Activated CD4-positive, alpha-beta T cell treated with anti-CD3 and anti-CD28 coated beads for 24 hours (primary cell): Measurements from ENCODE around the gene ATG4B.
A peak's percentile ranks its signal among the peaks of the same experiment; 100 is the strongest.

Source experiments
- DNase-seq, 2 donors: peaks; one replicate each; pipeline ENCODE4 v3.0.0-alpha.2; 2020; ENCODE audit warnings: low read depth in 2 of 2

The ATG4B gene

DNA sequence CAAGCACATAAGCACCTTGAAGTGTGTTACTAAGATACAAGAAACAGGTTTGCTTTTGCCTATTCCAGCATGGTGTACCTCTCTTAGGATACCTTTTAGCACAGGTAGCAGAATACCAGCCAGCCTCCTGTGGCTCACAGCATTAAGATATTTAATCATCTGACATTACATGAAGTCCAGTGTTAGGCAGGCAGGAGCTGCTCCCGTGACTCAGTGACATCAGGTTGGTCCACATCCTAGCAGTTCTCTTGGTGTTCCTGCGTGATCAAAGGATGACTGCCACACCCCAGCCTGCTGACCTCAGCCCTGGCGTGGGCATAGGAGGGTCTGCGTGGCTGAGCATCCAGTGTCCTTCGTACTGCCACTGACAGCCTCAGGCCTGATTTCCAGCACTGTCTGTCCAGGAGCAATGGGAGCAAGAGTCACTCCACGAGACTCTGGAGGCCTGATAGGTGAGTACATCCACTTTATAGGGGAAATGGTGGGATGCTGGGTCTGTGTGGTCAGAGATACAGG, 52.8 kb downstream of the ATG4B start:
- no peak for DNase-seq

DNA sequence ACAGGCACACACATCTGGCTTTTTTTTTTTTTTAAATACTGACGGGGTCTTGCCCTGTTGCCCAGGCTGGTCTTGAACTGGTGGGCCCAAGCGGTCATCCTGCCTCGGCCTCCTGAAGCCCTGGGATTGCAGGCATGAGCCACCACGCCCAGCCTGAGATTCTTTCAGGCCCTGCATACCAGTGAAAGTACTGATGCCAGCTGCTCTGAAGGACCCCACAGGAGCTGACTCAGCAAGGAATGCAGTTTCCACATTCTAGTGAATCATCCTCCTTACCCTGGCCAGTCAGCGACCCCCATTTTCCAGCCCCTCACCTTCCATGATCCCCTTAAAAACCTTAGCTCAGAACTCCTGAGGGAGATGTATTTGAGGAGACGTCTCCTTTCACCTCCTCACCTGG, 55.0 kb downstream of the ATG4B start:
- no peak for DNase-seq

GRCh38 chr2:241695651-241696050, 58.2 kb downstream of the ATG4B start:
- DNase-seq = no peak

DNA sequence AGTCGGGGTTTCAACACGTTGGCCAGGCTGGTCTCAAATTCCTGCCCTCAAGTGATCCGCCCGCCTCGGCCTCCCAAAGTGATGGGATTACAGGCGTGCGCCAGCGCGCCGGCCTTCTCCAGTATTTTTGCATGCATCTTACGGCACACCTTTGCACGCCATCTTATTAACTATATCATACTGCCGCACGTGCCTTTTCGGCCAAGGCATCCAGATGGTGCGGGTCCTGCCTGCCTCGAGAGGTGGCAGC, 63.6 kb downstream of the ATG4B start:
- DNase-seq = no peak

DNA sequence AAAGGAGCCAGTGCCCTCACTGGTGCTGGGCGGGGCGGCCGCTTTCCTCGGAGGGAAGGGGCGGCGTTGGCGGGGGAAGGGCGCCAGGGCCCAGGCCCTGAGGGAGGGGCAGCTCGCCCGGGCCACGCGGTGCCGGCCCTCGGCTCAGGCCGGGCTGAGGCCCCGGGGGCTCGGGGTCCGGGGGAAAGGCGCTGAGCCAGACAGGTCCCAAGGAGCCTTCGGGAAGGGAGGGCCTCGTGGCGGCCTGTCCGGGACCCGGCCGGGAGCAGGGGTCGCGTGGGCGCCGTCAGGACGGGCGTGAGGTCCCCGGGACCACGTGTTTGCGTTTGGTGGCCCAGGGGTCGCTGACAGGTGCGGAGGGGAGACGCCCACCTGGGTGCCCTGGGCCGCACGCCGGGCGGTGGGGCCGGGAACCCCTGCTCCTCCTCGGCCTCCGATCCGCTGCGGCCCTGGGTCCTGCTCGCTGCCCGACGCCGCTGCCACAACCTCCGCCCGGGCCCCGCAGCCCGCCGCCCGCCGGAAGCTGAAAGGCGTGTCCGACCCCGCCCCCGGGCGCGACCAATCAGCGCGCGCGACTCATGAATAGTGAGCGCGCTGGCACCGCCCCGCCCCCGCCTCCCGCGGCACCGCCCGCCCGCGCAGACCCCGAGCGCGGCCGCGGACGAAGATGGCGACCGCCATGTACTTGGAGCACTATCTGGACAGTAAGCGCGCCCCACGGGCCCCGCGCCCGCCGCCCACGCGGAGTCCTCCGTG, 64.1 kb downstream of the ATG4B start, which contains the start of gene ING5:
TSS of gene ING5 (plus strand) at position 641 of the 756 bp plus-strand sequence. CDS start at position 668, 27 bp downstream.
- peak; percentile 96 for DNase-seq

GRCh38 chr2:241702155-241703031, 64.9 kb downstream of the ATG4B start:
- peak; percentile 82 to 84 for DNase-seq

GRCh38 chr2:241703032-241703604, 65.6 kb downstream of the ATG4B start:
- no peak for DNase-seq

DNA sequence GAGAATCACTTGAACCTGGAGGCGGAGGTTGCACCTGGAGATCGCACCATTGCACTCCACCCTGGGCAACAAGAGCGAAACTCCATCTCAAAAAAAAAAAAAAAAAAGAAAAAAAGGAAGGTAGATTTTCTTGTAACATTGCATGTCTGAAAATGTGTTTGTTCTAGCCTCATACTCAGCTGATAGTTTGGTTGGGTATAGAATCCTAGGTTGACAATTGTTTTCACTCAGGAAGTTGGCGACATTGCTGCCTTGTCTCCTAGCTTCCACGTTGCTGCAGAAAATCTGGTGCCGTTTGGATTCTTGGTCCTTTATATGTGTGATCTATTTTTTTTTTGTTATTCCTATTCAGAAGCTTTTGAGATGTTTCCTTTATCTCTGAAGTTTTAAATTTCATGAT, 69.0 kb downstream of the ATG4B start:
- no peak for DNase-seq

DNA sequence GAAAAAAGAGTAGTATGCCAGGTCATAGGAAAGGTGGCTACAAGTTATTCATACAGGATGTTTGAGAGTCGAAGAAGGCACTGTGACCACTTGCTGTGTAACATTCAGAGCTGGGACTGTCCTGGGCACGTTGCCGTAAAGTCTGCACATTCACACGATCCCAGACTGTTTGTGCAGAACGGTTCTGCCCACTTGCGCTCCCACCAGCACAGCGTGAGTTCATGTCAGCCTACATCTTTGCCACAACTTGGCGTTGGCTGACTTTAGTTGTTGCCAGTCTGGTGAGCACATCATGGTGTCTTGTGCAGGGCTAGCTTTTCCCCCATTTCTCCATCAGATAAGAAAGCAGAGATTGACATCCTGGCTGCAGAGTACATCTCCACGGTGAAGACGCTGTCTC, 71.4 kb downstream of the ATG4B start:
- DNase-seq = no peak

- no peak for DNase-seq
Measured at GRCh38 chr2:241719093-241719492, 81.6 kb downstream of the ATG4B start.

- no peak for DNase-seq
Measured at GRCh38 chr2:241720099-241720498, 82.6 kb downstream of the ATG4B start.

DNA sequence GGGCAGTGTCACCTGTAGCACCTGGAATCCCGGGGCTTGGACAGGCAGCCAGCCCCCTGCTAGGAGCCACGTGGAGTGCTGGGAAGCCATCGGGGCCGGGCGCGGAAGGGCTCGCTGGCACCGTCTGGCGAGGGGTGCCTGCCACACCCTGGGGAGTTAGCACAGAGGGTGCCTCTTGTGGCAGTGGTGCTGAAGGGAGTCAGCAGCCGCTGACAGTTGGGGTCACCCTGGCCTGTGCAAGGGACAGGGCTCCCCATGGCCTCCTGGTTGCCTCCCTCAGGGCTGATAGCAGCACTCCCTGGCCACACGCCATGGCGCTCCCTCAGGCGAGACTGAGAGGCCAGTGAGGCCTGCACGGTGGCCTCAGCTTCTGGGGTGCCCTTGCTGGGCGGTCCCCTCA, 83.1 kb downstream of the ATG4B start:
- DNase-seq = no peak

- DNase-seq = no peak
Measured at GRCh38 chr2:241721852-241722251, 84.4 kb downstream of the ATG4B start.

DNA sequence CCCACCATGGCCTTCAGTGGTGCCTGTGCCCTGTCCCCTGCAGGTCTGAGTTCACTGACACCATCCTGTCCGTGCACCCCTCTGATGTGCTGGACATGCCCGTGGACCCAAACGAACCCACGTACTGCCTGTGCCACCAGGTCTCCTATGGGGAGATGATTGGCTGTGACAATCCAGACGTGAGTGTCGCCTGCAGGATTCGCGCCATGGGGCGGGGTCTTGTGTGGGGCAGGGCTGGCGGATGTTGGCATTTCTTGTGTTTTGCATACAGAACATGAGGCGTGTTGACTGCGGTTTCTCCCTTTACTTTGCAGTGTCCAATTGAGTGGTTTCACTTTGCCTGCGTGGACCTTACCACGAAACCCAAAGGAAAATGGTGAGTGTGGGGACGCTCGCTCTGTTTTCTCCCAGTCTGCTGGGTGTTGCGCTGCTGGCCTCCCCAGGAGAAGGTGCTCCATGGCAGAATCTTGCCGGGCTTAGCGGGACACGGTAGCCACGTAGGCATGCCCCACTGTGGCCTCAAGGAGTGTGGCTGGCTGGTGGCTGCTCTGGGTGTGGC, 85.5 kb downstream of the ATG4B start:
- DNase-seq = no peak
